GM12865 (cell line): ENCODE results near the gene SLC15A3.

Experiments used
- DNase-seq: peaks from one replicate; pipeline ENCODE4 v3.0.0; 2010; ENCODE audit warnings: low read depth
- H3K4me3 ChIP-seq: 2 replicates; pipeline ENCODE4 v1.5.1; 2011; ENCODE audit warnings: mild to moderate bottlenecking, low read depth, low read length, control low read depth
- CTCF ChIP-seq: IDR thresholded peaks from 2 replicates; pipeline ENCODE4 v1.5.1; 2011; ENCODE audit warnings: low read length, control low read depth, low read depth, inconsistent platforms; ENCODE audit not compliant: insufficient read depth; ENCODE audit errors: missing control alignments

SLC15A3 gene

GRCh38 chr11:60970369-60970774 lies 18.4 kb upstream of the SLC15A3 start:
- H3K4me3 ChIP-seq: no peak overlapping the region
- TF ChIP-seq CTCF: peak; percentile 96
- DNase-seq: peak; percentile 77

- H3K4me3 ChIP-seq: no peak overlapping the region
- DNase-seq: no peak
- TF ChIP-seq CTCF: no peak
Measured at GRCh38 chr11:60968223-60968622, 16.2 kb upstream of the SLC15A3 start.

- no peak for TF ChIP-seq CTCF
- DNase-seq: no peak
- H3K4me3 ChIP-seq: no peak overlapping the region
Measured at GRCh38 chr11:60966890-60967289, 14.9 kb upstream of the SLC15A3 start.

- no peak overlapping the region for H3K4me3 ChIP-seq
- DNase-seq: no peak
- TF ChIP-seq CTCF: no peak
Measured at GRCh38 chr11:60964801-60965200, 12.8 kb upstream of the SLC15A3 start.

- no peak for DNase-seq
- no peak for TF ChIP-seq CTCF
Measured at GRCh38 chr11:60960405-60960804, 8.4 kb upstream of the SLC15A3 start.

GRCh38 chr11:60959431-60959830 lies 7.5 kb upstream of the SLC15A3 start:
- no peak for DNase-seq
- H3K4me3 ChIP-seq: no peak overlapping the region
- TF ChIP-seq CTCF: no peak

More at GRCh38 chr11:60960405-60960804, 8.4 kb upstream of the SLC15A3 start:
- no peak overlapping the region for H3K4me3 ChIP-seq

- no peak for TF ChIP-seq CTCF
- H3K4me3 ChIP-seq: no peak overlapping the region
- DNase-seq: no peak
Measured at GRCh38 chr11:60957188-60957587, 5.2 kb upstream of the SLC15A3 start.
